ENCODE measurements around the gene CDH22.

GRCh38 chr20:46255440-46256104, 52.7 kb downstream of the CDH22 start:
- TF ChIP-seq CTCF (IDR thresholded peaks at IDR 0.05): no peak
- no peak for TF ChIP-seq POLR2A (IDR thresholded peaks at IDR 0.05)

Data from esophagus squamous epithelium (tissue), 4 donors.